Hypothalamus (tissue), 51 donors: ENCODE measurements around the gene OR5D18.
"Not testable (repeated sequence)": the region's sequence is repeated elsewhere in the genome, so short reads cannot be mapped to it uniquely, and the experiment has no call there.

Source experiments
- DNase-seq, 51 donors: peaks; one replicate each; lab custom pipeline; 2025; lab: John Stamatoyannopoulos, UW

The OR5D18 gene

DNA sequence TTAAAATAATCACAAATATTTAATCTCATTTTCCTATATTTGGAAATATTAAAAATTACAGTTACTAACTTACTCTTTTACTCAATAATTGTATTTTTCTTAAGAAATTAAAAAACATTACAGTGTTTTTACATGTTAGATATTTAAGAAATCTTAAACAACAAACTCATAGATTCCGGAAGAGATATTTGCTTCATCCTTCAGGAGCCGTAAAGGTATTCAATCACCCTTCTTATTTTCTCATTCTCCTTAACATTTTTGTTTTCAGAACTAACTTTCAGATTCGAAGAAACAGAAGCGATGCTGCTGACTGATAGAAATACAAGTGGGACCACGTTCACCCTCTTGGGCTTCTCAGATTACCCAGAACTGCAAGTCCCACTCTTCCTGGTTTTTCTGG is at the start of gene OR5D18:
TSS of gene OR5D18 (plus strand) at position 301 of the 400 bp plus-strand sequence. CDS start at position 301, 0 bp downstream.
- no peak for DNase-seq

DNA sequence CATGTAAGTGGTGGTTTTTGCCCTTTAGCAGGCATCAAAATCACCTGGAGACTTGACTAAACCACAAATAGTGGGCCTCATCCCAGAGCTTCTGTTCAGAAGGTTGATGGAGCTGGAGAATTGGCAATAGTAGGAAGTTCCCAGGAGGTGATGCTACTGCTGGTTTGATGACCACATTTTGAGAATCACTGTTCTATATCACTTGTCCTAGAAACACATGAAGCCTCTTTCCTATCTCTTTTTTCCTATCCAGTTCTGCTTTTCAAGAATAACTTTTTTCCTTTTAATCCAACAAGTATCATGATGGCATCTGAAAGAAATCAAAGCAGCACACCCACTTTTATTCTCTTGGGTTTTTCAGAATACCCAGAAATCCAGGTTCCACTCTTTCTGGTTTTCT is 46.3 kb upstream of the OR5D18 start, which contains the start of gene OR5D13:
TSS of gene OR5D13 (plus strand) at position 301 of the 400 bp plus-strand sequence. CDS start at position 301, 0 bp downstream.
- no peak for DNase-seq

DNA sequence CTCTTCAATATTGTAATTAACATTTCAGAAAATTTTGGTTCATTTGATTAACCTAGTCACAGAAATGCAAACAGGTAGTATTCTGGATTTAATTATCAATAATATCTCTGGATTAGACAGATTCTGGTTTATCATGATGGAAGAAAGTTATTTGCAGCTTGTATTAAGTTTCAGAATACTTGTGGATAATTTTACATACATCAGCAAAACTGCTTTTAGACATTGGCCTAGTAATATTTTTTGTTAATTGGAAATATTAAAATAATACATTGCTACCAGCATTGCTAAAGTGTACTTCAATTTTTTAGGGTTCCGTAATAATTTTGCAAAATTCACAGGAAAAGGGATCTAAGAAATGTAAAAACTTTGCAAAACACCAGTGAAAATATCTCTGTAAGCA is 27.8 kb upstream of the OR5D18 start:
- no peak for DNase-seq

DNA sequence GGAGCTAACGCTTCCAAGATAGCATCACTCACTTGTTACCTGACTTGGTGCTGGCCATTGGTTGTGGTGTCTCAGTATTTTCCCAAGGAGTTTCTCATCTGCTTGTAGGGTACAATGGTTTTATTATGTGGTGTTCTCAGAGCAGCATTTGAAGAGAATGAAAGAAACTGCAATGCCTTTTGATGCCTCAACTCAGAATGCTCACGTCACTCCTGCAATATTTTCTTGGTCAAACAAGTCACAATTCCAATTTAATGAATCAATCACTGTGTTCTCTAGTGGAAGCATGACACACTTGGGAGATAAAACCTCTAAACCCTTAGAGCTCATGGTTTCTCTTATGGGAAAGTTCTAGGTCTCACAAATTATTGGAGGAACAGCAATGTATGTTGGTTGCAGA is 26.1 kb upstream of the OR5D18 start:
- no peak for DNase-seq

DNA sequence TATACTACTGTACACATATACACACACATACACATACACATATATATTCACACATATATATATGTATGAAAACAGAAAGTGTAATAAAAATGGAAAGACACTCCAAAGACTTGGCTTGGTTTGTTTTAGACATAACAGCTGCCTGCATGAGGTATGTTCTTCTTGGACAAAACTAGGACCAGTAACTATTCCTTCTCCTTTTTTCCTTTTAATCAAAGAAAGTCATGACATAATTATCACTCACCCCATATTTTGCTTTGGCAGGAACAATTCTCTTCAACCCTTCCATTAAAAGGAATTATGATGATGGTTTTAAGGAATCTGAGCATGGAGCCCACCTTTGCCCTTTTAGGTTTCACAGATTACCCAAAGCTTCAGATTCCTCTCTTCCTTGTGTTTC is 24.2 kb upstream of the OR5D18 start, which contains the start of gene OR5D14:
TSS of gene OR5D14 (plus strand) at position 301 of the 400 bp plus-strand sequence. CDS start at position 301, 0 bp downstream.
- DNase-seq = no peak

DNA sequence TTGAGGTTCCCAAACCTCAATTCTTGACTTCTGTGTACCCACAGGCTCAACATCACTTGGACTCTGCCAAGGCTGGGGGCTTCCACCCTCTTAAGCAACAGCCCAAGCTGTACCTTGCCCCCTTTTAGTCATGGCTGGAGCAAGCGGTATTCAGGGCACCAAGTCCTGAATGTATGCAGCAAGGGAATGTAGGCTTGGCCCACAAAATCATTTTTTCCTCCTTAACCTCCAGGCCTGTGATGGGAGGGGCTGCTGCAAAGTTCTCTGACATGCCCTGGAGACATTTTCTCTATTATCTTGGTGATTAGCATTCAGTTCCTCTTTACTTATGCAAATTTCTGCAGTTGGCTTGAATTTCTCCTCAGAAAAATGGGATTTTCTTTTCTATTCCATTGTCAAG is 13.2 kb upstream of the OR5D18 start:
- DNase-seq = no peak

DNA sequence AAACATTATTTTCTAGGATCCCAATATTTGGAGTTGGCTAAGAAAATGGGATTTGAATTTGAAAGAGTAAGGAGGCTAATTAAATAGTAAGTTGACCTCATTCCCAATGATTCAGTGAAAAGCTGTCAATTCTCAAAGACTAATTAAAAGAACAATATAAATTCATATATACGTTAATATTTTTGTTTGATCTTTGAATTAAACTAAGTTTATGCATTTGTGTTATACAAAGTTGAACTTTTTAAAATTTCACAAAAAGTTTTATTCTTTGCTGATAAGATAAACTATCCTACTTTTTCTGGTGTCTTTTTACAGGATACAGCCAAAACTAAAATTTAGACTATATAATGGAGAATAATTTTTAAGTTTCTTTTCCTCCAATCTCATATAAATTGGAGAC is 8.4 kb upstream of the OR5D18 start, which contains the start of gene OR5L1:
TSS of gene OR5L1 (plus strand) at position 301 of the 400 bp plus-strand sequence. CDS start 100 bp downstream, outside the sequence.
- no peak for DNase-seq

DNA sequence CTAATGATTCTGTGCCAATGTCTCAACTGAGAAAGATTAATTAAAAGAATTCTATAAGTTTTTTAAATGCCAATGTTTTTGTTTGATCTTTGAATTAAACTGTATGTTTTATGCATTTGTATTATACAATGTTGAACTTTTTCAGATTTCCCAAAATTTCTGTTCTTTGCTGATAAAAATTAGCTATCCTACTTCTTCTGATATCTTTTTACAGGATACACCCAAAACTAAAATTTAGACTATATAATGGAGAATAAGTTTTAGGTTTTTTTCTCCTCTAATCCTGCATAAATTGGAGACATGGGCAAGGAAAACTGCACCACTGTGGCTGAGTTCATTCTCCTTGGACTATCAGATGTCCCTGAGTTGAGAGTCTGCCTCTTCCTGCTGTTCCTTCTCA is 7.5 kb downstream of the OR5D18 start, which contains the start of gene OR5L2:
TSS of gene OR5L2 (plus strand) at position 301 of the 400 bp plus-strand sequence. CDS start at position 301, 0 bp downstream.
- DNase-seq = no peak

DNA sequence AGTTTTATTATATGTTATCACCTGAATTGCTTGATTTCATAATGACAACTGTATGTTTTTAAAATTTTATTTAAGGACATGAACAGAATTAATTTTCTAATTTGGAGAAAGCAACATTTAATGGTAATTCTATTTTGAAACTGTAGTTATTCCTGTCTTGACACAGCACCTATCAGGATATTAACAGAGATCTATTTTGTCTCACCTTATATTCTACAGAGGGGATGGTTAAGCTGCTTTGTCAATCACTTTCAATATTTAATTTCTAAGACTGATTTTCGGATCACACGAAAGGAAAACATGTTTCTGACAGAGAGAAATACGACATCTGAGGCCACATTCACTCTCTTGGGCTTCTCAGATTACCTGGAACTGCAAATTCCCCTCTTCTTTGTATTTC is 19.0 kb downstream of the OR5D18 start, which contains the start of gene OR5D16:
TSS of gene OR5D16 (plus strand) at position 301 of the 400 bp plus-strand sequence. CDS start at position 301, 0 bp downstream.
- DNase-seq = no peak

DNA sequence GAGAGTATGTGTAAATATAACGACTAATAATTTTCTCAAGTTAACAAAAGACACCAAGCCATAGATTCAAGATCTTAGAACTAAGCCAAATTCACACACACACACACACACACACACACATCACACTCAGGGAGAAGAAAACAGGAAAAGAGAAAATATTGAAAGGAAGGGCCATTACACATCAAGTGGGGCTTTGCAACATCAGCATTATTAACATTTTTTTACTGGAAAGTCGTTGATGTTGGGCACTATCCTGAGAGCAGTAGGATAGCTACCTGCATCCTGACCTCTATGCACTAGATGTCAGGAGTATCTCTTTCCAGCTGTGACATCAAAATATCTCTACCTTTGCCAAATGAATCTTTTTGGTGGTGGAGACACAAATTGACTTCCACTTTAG is 28.0 kb downstream of the OR5D18 start:
- no peak for DNase-seq

DNA sequence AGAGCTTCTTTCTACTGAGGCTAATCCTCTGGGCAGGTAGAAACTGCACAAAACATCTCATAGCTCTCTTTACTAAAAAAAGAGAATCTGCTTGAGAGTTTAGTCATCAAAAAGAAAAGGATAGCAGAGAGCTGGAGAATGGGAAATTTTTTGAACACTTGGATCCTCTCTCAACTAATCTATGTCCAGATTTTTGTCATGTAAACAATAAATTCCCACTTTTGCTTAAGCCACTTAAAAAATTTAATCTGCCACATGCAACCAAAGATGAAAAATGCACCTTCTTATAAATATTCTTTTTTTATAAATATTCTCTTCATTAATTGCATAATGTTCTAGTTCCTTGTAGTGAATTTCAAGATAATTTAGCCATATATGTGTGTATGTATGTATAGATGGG is 29.6 kb downstream of the OR5D18 start:
- no peak for DNase-seq

DNA sequence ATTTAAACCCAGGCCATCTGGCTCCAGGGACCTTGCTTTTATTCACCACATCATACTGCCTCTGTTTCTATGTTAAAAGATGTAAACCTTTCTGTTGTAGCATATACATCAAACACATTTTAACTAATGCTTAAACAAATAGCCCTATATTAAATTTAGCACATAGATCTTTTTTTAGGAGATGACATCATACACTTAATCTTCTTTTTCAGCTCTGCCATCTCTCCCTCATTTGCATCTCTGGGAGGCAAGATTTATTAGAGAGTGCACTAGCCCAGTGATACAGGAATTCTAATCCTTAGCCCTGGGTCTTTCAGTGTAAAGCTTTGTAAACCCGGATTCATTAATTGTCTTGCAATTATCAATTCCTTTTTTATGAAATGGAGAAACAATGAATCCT is 32.7 kb downstream of the OR5D18 start:
- DNase-seq = no peak

DNA sequence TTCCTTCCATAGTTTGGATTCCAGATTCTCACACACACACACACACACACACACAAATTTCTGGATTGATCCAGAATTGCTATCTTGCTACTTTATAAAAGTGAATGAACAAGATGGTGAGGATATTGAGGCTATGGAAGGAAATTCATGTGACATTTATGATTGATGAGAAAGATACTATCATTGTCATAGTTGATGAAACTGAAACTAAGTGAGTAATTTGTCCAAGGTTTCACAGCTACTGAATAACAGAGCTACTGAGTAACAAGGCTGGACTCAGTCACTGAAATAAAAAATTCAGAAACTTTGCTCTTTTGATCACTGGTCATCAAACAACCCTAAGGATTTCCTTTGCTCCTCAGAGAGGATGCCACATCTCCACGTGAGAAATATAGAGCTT is 35.3 kb downstream of the OR5D18 start:
- DNase-seq = no peak

DNA sequence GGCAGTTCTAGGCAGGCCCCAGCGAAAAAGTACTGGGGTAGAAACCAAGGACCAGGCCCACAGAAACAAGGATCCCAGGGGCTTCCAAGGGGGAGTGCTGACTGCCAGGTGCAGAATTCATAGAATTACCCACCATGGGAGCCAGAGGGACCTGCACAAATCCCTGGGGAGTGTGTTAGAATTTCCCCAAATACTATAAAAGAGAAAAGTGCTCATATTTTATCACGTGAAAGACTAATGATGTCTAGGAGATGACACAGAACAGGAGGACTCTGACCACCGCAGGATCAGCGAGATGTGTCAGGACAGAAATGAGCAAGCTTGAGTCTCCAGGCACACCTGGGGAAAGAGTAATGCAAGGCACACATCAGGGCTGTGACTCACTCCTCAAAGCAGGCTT is 47.9 kb downstream of the OR5D18 start:
- DNase-seq = not testable (repeated sequence)
